Left colon (tissue), 2 donors: ENCODE measurements around the gene ARHGAP45. TPM values are rescaled to one million over a fixed set of nuclear protein-coding genes. Genes with fewer than 3 reads are reported as not detected.
"Not testable (repeated sequence)": the region's sequence is repeated elsewhere in the genome, so short reads cannot be mapped to it uniquely, and the experiment has no call there.

Experiments
- ATAC-seq: fragments of 200-7000 bp; cut with Tn5 transposase; one replicate; pipeline ENCODE4 v1.9.1; 2020; ENCODE audit warnings: mild to moderate bottlenecking, moderate library complexity
- DNase-seq, 2 donors: peaks; one replicate each; pipeline ENCODE4 v3.0.0-alpha.2; 2020
- intact Hi-C, 2 donors: fragments of 100-400 bp; cut with DNase I in 1 of 2; cut with micrococcal nuclease in 1 of 2; formaldehyde crosslinking; loops; one replicate each; pipeline versions ENCODE4 v1.11.2 to v1.14.0; 2022; cut with DNase I, micrococcal nuclease
- long read RNA-seq: library from polyadenylated mRNA; unstranded; transcript quantifications from one replicate; pipeline ENCODE4 v2.0.0, GENCODE V29; 2021
- total RNA-seq, 2 donors: library from RNA; stranded (reverse); fragmentation: NEBNext Ultra II Directional; extraction: Animal tissue kit (Norgen Biotek cat#: 25700); gene quantifications; one replicate each; pipeline ENCODE4 v1.2.1, GENCODE V29; 2021
- donor health status: DM: no; HTN: no; CAD: no.
- donor health status: DM: yes; HTN: yes; CAD: no.

The ARHGAP45 gene
- total RNA-seq, result 10 to 100 TPM; 37.9 to 47.2 TPM
- long read RNA-seq, full-length matches to known transcripts, result 32 of 70 reads
- long read RNA-seq, partial matches to known transcripts, result 30 of 70 reads
- long read RNA-seq, other reads (novel, unspliced or antisense), result 8 of 70 reads

- DNase-seq (peak; percentile 50 to 76), ATAC-seq (peak; percentile 8)
- intact Hi-C loops, result no loop called here
Measured at GRCh38 chr19:1066748-1067340, at the start of gene ARHGAP45. Gene ARHGAP45, plus strand, starts transcription at chr19:1067167. Its CDS starts 239 bp downstream, at chr19:1067406.

- ATAC-seq, result no peak
- DNase-seq, result no peak
- intact Hi-C loops, result no loop called here
Measured at GRCh38 chr19:1017906-1018305, 49.1 kb upstream of the ARHGAP45 start.

- ATAC-seq, result no peak
- DNase-seq, result no peak
- intact Hi-C loops, result no loop called here
Measured at GRCh38 chr19:1018393-1018792, 48.6 kb upstream of the ARHGAP45 start.

GRCh38 chr19:1018932-1019615, 47.9 kb upstream of the ARHGAP45 start:
- DNase-seq (no peak), ATAC-seq (no peak)
- intact Hi-C loops, result no loop called here

GRCh38 chr19:1019616-1019961, 47.4 kb upstream of the ARHGAP45 start:
- DNase-seq (peak in 1 of 2 donors; percentile 31), ATAC-seq (no peak)
- intact Hi-C loops, result no loop called here

GRCh38 chr19:1019980-1020867, 46.7 kb upstream of the ARHGAP45 start:
- DNase-seq (peak; percentile 57), ATAC-seq (peak; percentile 1)
- intact Hi-C loops, result no loop called here

GRCh38 chr19:1020868-1021425, 46.0 kb upstream of the ARHGAP45 start, which contains the start of gene TMEM259:
Gene TMEM259, minus strand, starts transcription at chr19:1021123. Its CDS starts 127 bp downstream, at chr19:1020996.
- peak; percentile 79 for ATAC-seq

GRCh38 chr19:1023883-1024188, 43.1 kb upstream of the ARHGAP45 start:
- intact Hi-C loops, result not testable (repeated sequence)

More at GRCh38 chr19:1020868-1021425, 46.0 kb upstream of the ARHGAP45 start, which contains the start of gene TMEM259:
- DNase-seq, result peak; percentile 96 to 98
- intact Hi-C loops, result no loop called here

GRCh38 chr19:1025080-1025479, 41.9 kb upstream of the ARHGAP45 start:
- intact Hi-C loops, ATAC-seq, DNase-seq: not testable (repeated sequence)

More at GRCh38 chr19:1023883-1024188, 43.1 kb upstream of the ARHGAP45 start:
- not testable (repeated sequence) for ATAC-seq, DNase-seq

- peak; percentile 70 for ATAC-seq
Measured at GRCh38 chr19:1025960-1026782, 40.8 kb upstream of the ARHGAP45 start, which contains the start of gene CNN2. Gene CNN2, plus strand, starts transcription at chr19:1026608. Its CDS starts 54 bp downstream, at chr19:1026662.

GRCh38 chr19:1026783-1027649, 40.0 kb upstream of the ARHGAP45 start:
- peak in 1 of 2 donors; percentile 62 for DNase-seq
- ATAC-seq, result peak; percentile 9
- intact Hi-C loops, result no loop called here

More at GRCh38 chr19:1025960-1026782, 40.8 kb upstream of the ARHGAP45 start, which contains the start of gene CNN2:
- intact Hi-C loops, result no loop called here
- DNase-seq, result peak; percentile 80 to 91

GRCh38 chr19:1027650-1028061, 39.3 kb upstream of the ARHGAP45 start:
- peak in 1 of 2 donors; percentile 46 for DNase-seq
- intact Hi-C loops, result no loop called here
- ATAC-seq, result peak; percentile 30

GRCh38 chr19:1028062-1028926, 38.7 kb upstream of the ARHGAP45 start:
- DNase-seq (peak; percentile 84 to 86), ATAC-seq (peak; percentile 76)
- intact Hi-C loops, result no loop called here

- ATAC-seq, result no peak
- no peak for DNase-seq
- intact Hi-C loops, result no loop called here
Measured at GRCh38 chr19:1032264-1032867, 34.6 kb upstream of the ARHGAP45 start.

GRCh38 chr19:1035998-1036621, 30.9 kb upstream of the ARHGAP45 start:
- DNase-seq (no peak), ATAC-seq (no peak)
- intact Hi-C loops, result no loop called here
